AG10803 (cell line): ENCODE measurements around the gene SNAPC4.
"Not testable (repeated sequence)": the region's sequence is repeated elsewhere in the genome, so short reads cannot be mapped to it uniquely, and the experiment has no call there.

Source experiments
- DNase-seq: peaks from one replicate; pipeline ENCODE4 v3.0.0; 2010; ENCODE audit warnings: low read depth
- H3K4me3 ChIP-seq: 2 replicates; pipeline ENCODE4 v1.5.1; 2011; ENCODE audit warnings: mild to moderate bottlenecking, low read length, control low read depth
- CTCF ChIP-seq: conservative IDR thresholded peaks from 2 replicates; pipeline ENCODE4 v1.5.1; 2011; ENCODE audit warnings: mild to moderate bottlenecking, low read length, control low read depth, inconsistent platforms

The SNAPC4 gene

DNA sequence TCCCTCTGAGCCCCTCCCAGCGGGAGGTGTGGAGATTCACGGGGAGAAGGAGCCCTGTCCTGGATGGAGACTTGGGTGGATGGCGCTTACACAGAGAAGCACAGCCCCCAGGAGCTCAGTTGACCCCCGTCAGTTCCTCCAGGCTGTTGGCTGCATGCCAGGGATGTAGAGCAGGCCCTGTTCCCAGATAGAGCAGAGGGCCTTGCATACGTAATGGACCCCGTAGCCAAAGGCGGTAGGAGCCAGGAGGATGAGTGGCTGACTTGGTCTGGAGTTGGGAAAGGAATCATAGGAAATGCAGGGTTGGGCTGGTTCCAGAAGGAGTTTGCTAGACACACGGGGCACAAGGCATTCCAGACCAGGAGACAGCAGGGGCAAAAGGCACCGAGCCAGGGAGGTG is 13.0 kb upstream of the SNAPC4 start:
- no peak for DNase-seq

DNA sequence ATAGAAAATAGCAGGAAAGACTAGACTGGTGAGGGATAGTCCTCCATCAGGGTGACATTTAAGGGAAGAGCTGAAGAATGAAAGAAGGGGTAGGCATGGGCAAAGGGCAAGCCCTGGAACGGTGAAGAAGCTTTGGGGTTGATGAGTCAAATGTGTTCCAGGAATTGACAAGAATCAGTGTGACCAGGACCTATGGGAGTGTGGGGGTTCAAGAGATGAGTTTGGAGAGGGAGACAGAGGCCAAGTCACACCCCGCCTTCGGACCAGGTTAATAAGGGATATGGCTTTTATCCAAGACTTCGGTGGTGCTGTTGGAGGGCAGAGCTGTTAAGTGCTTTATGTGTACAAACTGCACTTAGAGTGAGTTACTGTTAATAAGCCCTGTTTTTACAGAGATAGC is 11.4 kb upstream of the SNAPC4 start:
- H3K4me3 ChIP-seq, result peak overlapping the region; percentile 94
- no peak for DNase-seq
- no peak for TF ChIP-seq CTCF

More for the DNA sequence above, 13.0 kb upstream of the SNAPC4 start:
- no peak overlapping the region; the same call in 1 of the 2 replicates for H3K4me3 ChIP-seq
- no peak for TF ChIP-seq CTCF

DNA sequence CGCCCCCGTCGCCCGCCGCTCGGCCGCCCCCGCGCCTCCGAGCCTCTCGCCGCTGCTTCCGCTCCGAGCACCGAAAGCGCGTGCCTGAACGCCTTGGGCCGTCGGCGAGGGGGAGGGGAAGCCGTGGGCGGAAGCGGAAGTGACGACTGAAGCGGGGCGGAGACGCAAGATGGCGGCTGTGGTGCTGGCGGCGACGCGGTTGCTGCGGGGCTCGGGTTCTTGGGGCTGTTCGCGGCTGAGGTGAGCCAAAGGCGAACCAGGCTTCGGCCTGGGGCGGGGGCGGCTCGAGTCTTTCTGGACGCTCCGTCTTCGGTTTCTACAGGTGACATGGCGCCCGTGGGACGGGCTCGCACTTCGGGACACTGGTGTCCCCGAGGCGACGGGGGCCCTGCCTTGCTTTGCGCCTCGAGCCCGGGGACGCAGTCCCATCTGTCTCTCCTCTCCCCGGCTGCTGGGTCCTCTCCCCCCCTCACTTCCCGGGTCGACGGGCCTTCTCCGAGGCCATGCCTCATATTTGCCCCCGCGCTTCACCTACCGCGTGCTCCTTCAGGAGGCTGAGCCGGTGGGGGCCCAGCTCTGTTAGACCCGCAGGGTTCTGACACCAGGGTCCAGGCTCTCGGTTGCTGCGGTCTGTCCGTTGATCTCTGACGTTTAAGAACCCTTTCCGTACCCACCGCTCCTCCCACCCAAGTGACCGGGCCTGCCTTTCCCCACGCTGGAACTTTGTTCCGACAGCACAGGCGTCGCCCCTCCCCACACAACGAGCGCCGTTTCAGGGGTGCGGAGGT is 10.7 kb upstream of the SNAPC4 start, which contains the start of the genes ENTR1 and PMPCA:
Gene ENTR1, minus strand, starts transcription at position 115 of the 788 bp plus-strand sequence. CDS start 217 bp downstream, outside the sequence.
Gene PMPCA, plus strand, starts transcription at position 159 of the 788 bp plus-strand sequence. Its CDS starts 11 bp downstream, at position 170.
- peak within 1 kb of the TSS; percentile 94 for H3K4me3 ChIP-seq
- TF ChIP-seq CTCF, result no peak
- peak; percentile 82 for DNase-seq

DNA sequence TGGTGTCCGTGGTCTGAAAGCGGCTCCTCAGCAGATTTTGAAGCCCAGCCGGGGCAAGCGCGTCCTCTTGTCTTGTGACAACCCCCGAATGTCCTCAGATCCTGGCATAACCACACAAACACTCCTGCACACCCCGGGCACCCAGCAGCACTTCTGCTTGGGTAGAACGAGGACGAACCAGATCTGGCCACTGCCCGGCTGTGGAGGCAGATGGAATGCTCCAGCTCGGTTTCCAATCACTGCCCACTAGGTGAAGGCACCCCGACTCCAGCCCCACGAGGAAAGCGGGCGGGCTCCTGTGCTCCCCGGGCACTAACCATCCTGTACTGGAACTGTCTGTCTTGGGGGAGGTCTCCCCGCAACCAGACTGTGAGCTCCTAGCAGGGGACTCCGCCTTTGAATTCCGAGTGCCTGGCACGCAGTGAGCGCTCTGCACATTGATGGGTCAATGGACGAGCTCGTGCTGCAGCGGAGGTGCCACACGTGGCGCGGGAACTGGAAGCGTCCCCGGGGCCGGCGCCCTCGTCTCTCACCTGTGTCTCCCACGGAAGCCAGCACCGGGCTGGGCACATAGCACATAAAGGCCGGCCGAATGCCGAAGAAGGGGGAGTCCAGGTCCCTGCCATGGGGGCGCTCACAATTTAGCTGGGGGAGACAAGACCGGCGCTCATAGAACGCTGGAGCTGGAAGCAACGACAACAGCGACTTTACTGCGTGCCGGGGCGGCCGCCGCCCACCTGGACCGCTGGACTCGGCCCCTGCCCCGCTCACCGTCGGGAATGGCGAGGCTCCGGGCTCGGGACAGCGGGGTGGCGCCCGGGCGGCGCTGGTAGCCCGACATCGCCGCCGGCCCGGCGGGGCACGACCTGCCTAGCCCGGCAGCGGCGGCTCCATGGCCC is 9.8 kb upstream of the SNAPC4 start:
- peak; percentile 31 for DNase-seq
- TF ChIP-seq CTCF, result 0 out of 2 replicates have a peak, but pooled peaks have one; percentile 0
- H3K4me3 ChIP-seq, result peak overlapping the region; percentile 94

GRCh38 chr9:136407911-136408310 is 7.9 kb upstream of the SNAPC4 start:
- H3K4me3 ChIP-seq, result no peak overlapping the region
- TF ChIP-seq CTCF, result no peak
- no peak for DNase-seq

DNA sequence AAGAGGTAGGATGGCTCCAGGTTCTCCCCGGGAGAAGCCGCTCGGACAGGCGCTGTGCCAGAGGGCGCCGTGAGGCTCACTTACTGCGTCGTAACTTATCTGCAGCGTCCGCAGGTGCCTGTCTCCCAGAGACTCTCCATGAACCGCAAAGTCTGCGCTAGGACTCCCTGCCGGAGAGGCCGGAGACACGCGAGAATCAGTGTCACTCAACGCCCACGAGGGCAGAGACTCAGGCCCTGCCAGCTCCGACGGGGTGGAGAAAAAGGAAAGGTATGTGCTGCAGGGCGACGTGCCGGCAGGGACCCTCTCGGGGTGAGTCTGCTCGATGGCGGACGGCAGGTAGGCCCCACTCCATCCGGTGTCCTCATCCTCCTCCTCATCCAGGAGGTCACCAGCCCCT is 7.1 kb upstream of the SNAPC4 start:
- not testable (repeated sequence) for DNase-seq, H3K4me3 ChIP-seq

GRCh38 chr9:136405904-136406303 is 5.9 kb upstream of the SNAPC4 start:
- H3K4me3 ChIP-seq, DNase-seq: not testable (repeated sequence)

DNA sequence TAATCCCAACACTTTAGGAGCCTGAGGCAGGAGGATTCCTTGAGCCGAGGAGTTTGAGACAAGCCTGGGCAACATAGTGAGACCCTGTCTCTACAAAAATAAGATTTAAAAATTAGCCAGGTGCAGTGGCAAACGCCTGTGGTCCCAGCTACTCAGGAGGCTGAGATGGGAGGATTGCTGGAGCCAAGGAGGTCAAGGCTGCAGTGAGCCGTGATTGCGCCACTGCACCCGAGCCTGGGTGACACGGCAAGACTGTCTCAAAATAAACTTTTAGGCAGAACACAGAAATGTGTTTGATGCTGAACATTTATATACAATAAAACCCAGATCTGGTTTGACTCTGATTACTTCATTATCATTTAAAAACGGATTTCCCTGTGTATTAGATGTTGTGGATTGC is 5.5 kb upstream of the SNAPC4 start:
- no peak for TF ChIP-seq CTCF
- no peak overlapping the region for H3K4me3 ChIP-seq
- DNase-seq, result no peak
